Endothelial cell of umbilical vein (primary cell): Measurements from ENCODE around the gene KITLG. TPM values are rescaled to one million over a fixed set of nuclear protein-coding genes. Genes with fewer than 3 reads are reported as not detected.

Experiments used
- BruUV-seq: library from RNA; stranded (reverse); fragments of 400-500 nt; replicated peaks from 2 replicates; lab custom pipeline; 2021; lab: Mats Ljungman, UMichigan
- CTCF ChIA-PET: fragments of 300-600, 350-600 bp; sonication (Branson Sonifier 250); formaldehyde crosslinking; loops from one replicate; lab custom pipeline; 2021; ENCODE audit warnings: antibody characterized with exemption, inconsistent platforms; lab: Charles Lee
- POLR2A ChIA-PET: fragments of 300-600, 350-600 bp; sonication (Branson Sonifier 250); formaldehyde crosslinking; loops from one replicate; lab custom pipeline; 2021; ENCODE audit warnings: antibody characterized with exemption, inconsistent platforms; lab: Charles Lee
- DNase-seq: peaks from one replicate; pipeline ENCODE4 v3.0.0-alpha.2; 2011; ENCODE audit warnings: low read depth, low spot score
- FAIRE-seq: peaks from 2 replicates; lab custom pipeline; 2011; peaks lifted over from hg19 to GRCh38; lab: Jason Lieb, UNC
- H2AFZ ChIP-seq: 2 replicates; pipeline ENCODE4 v1.6.0; 2012; ENCODE audit warnings: low read depth, low read length, control low read depth, inconsistent platforms
- H3K27ac ChIP-seq: 2 replicates; pipeline ENCODE4 v1.5.1; 2011; ENCODE audit warnings: low read depth, mild to moderate bottlenecking, control low read depth, low read length, moderate library complexity; ENCODE audit not compliant: insufficient read depth
- H3K27me3 ChIP-seq, 2 experiments: 2 replicates each; pipeline versions ENCODE4 v1.6.0 to v1.6.1; 2011; ENCODE audit warnings: low read length in 2 of 2, mixed read lengths in 1 of 2; ENCODE audit not compliant: control insufficient read depth in 2 of 2, insufficient read depth in 2 of 2
- H3K36me3 ChIP-seq, 2 experiments: 2 replicates in 1 of 2; 3 replicates in 1 of 2; pipeline ENCODE4 v1.5.1; 2011; ENCODE audit warnings: low read length in 2 of 2, mild to moderate bottlenecking in 1 of 2, moderate library complexity in 1 of 2; ENCODE audit not compliant: control insufficient read depth in 2 of 2, insufficient read depth in 2 of 2; ENCODE audit errors: extremely low read depth in 1 of 2
- H3K4me1 ChIP-seq: 3 replicates; pipeline ENCODE4 v1.5.1; 2011; ENCODE audit warnings: mild to moderate bottlenecking, low read length; ENCODE audit not compliant: control insufficient read depth, insufficient read depth; ENCODE audit errors: extremely low read depth
- H3K4me2 ChIP-seq: 2 replicates; pipeline ENCODE4 v1.6.1; 2011; ENCODE audit warnings: low read length, control low read depth, mixed read lengths; ENCODE audit not compliant: insufficient read depth
- H3K4me3 ChIP-seq, 3 experiments: fragments of 200-600 bp in 1 of 3; sonication (generic), shearing (Covaris generic) in 1 of 3; replicated peaks in 1 of 3; 2 replicates each; pipeline ENCODE4 v1.5.1; 2011 to 2016; ENCODE audit warnings: control low read depth in 3 of 3, low read length in 3 of 3, mild to moderate bottlenecking in 2 of 3, inconsistent platforms in 1 of 3, low read depth in 1 of 3, moderate library complexity in 1 of 3; ENCODE audit not compliant: insufficient read depth in 1 of 3
- H3K79me2 ChIP-seq: 2 replicates; pipeline ENCODE4 v1.6.0; 2012; ENCODE audit warnings: low read length, inconsistent platforms; ENCODE audit not compliant: control insufficient read depth, insufficient read depth
- H3K9ac ChIP-seq: replicated peaks from 2 replicates; pipeline ENCODE3; 2011; ENCODE audit warnings: low read length, control low read depth; ENCODE audit not compliant: insufficient read depth; ENCODE audit errors: extremely low read depth
- H3K9me1 ChIP-seq: replicated peaks from 3 replicates; pipeline ENCODE4 v1.6.0; 2011; ENCODE audit warnings: mild to moderate bottlenecking, low read length; ENCODE audit not compliant: control insufficient read depth, insufficient read depth; ENCODE audit errors: extremely low read depth
- H3K9me3 ChIP-seq: replicated peaks from 2 replicates; pipeline ENCODE4 v1.5.1; 2012; ENCODE audit warnings: low read length, inconsistent platforms; ENCODE audit not compliant: control insufficient read depth, insufficient read depth
- H4K20me1 ChIP-seq: replicated peaks from 2 replicates; pipeline ENCODE3; 2011; ENCODE audit warnings: mild to moderate bottlenecking, low read length; ENCODE audit not compliant: control insufficient read depth, insufficient read depth; ENCODE audit errors: extremely low read depth
- EZH2 ChIP-seq: IDR thresholded peaks from 2 replicates; pipeline ENCODE4 v1.6.1; 2012; ENCODE audit warnings: borderline replicate concordance, low read depth, mild to moderate bottlenecking, moderate library complexity, low read length, inconsistent platforms; ENCODE audit not compliant: severe bottlenecking
- FOS ChIP-seq: IDR thresholded peaks from 2 replicates; pipeline ENCODE4 v1.6.1; 2011; ENCODE audit warnings: mild to moderate bottlenecking, low read length, moderate library complexity, borderline replicate concordance; ENCODE audit not compliant: insufficient read depth
- GATA2 ChIP-seq: IDR thresholded peaks from 2 replicates; pipeline ENCODE4 v1.7.0; 2011; ENCODE audit warnings: low read depth, mild to moderate bottlenecking, moderate library complexity, mixed read lengths, low read length; ENCODE audit not compliant: insufficient read length, insufficient read depth
- JUN ChIP-seq: IDR thresholded peaks from 2 replicates; pipeline ENCODE4 v1.6.1; 2011; ENCODE audit warnings: borderline replicate concordance, low read depth; ENCODE audit not compliant: insufficient read length, insufficient read depth
- MYC ChIP-seq: IDR thresholded peaks from one replicate; pipeline ENCODE4 v1.6.1; 2011; ENCODE audit warnings: mild to moderate bottlenecking, low read depth, low read length
- POLR2A ChIP-seq: IDR thresholded peaks from 2 replicates; pipeline ENCODE4 v1.6.1; 2012; ENCODE audit warnings: low read depth, mild to moderate bottlenecking, control low read depth, low read length
- POLR2AphosphoS5 ChIP-seq: IDR thresholded peaks from 2 replicates; pipeline ENCODE4 v1.6.1; 2012; ENCODE audit warnings: low read depth, mild to moderate bottlenecking, control low read depth, low read length, moderate library complexity; ENCODE audit not compliant: insufficient read depth
- dilution Hi-C: fragments of 300-500 bp; cut with MboI; formaldehyde crosslinking; loops from one replicate; pipeline ENCODE4 v1.15.0; 2019; ENCODE audit warnings: low sequenced_read_pairs; ENCODE audit not compliant: extremely low pct_ligation_motif_present
- intact Hi-C: fragments of 100-400 bp; cut with micrococcal nuclease; formaldehyde crosslinking; loops from one replicate; pipeline ENCODE4 v1.10.0; 2022
- polyA plus RNA-seq, 4 experiments: library from polyadenylated mRNA; depleted of rRNA in 3 of 4; stranded (reverse) in 3 of 4; unstranded in 1 of 4; fragments of >200 nt; gene quantifications; 2 replicates each; pipeline versions ENCODE4 v1.2.1 to v1.2.3, GENCODE V29; 2011 to 2012; ENCODE audit warnings: missing spikeins in 1 of 4
- total RNA-seq: library from RNA; stranded (reverse); gene quantifications from 2 replicates; pipeline ENCODE4 v1.2.3, GENCODE V29; 2021
- TF ChIP-seq, protein P1 (sequence below): IDR thresholded peaks from 2 replicates; pipeline ENCODE4 v1.6.1; 2011; ENCODE audit not compliant: insufficient read depth, insufficient read length
- TF ChIP-seq, protein P2 (sequence below), 2 donors: IDR thresholded peaks; 1 replicate in 1 of 2; 2 replicates in 1 of 2; pipeline ENCODE4 v1.5.1; 2011; ENCODE audit warnings: low read length in 2 of 2, mild to moderate bottlenecking in 2 of 2, moderate library complexity in 2 of 2, control low read depth in 1 of 2, inconsistent platforms in 1 of 2, low read depth in 1 of 2; ENCODE audit not compliant: insufficient read depth in 1 of 2; ENCODE audit errors: extremely low read depth in 1 of 2

KITLG gene
- total and polyA plus RNA-seq, 2 donors (not counting 3 experiments of a cell fraction or from before 2014, with no cell fraction given), result 3.8 to 32.5 TPM

DNA sequence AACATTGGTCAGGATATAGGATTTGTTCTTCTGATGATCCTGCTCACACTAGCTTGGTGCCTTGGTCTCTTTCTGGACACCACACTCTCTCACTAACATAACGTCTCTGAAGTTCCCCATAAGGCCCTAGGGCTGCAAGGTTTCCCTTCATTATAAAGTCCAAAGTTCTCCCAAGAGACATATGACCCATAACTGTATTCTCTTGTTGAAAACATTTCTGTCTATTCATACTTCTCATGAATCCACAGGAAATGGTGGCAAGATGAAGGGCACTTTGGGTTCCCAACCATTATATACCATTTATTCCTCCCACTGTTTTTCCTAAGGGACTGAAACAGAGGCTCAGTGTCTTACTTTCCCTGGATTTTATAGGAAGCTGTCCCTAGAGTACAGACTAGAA is 37.1 kb upstream of the KITLG start:
- BruUV-seq, result no TSS peak
- Histone ChIP-seq H3K27ac (no peak overlapping the region), H3K4me1 (no peaks in the 10 kb centered on the region), H4K20me1 (no peaks in the 10 kb centered on the region), H3K4me2 (no peak overlapping the region), H3K9me3 (no peaks in the 10 kb centered on the region), H3K27me3 (no peaks in the 10 kb centered on the region), H2AFZ (no peak overlapping the region), H3K4me3 (no peak overlapping the region), H3K79me2 (no peaks in the 10 kb centered on the region), H3K36me3 (no peaks in the 10 kb centered on the region), H3K9me1 (no peaks in the 10 kb centered on the region), H3K9ac (no peak overlapping the region)
- POLR2A ChIA-PET, result no interaction called here
- DNase-seq (no peak), FAIRE-seq (no peak)
- TF ChIP-seq, protein P1, sequence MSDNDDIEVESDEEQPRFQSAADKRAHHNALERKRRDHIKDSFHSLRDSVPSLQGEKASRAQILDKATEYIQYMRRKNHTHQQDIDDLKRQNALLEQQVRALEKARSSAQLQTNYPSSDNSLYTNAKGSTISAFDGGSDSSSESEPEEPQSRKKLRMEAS, result no peak
- TF ChIP-seq FOS, result no peak
- TF ChIP-seq, protein P2, sequence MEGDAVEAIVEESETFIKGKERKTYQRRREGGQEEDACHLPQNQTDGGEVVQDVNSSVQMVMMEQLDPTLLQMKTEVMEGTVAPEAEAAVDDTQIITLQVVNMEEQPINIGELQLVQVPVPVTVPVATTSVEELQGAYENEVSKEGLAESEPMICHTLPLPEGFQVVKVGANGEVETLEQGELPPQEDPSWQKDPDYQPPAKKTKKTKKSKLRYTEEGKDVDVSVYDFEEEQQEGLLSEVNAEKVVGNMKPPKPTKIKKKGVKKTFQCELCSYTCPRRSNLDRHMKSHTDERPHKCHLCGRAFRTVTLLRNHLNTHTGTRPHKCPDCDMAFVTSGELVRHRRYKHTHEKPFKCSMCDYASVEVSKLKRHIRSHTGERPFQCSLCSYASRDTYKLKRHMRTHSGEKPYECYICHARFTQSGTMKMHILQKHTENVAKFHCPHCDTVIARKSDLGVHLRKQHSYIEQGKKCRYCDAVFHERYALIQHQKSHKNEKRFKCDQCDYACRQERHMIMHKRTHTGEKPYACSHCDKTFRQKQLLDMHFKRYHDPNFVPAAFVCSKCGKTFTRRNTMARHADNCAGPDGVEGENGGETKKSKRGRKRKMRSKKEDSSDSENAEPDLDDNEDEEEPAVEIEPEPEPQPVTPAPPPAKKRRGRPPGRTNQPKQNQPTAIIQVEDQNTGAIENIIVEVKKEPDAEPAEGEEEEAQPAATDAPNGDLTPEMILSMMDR (IDR thresholded peaks at IDR 0.05; ENCODE audit: extremely low read depth in 1 of 2, insufficient read depth in 1 of 2, low read depth in 1 of 2, low read length in 2 of 2), result no peak
- no peak for TF ChIP-seq EZH2
- TF ChIP-seq MYC, result no peak
- no peak for TF ChIP-seq GATA2
- TF ChIP-seq POLR2AphosphoS5, result no peak
- no peak for TF ChIP-seq JUN
- TF ChIP-seq POLR2A, result no peak
- intact Hi-C loops, result no loop called here
- CTCF ChIA-PET, result no interaction called here
- dilution Hi-C loops, result no loop called here
